ENCODE results near the gene CENPQ.

GRCh38 chr6:49524541-49524940, 61.4 kb downstream of the CENPQ start:
- TF ChIP-seq, protein P1, sequence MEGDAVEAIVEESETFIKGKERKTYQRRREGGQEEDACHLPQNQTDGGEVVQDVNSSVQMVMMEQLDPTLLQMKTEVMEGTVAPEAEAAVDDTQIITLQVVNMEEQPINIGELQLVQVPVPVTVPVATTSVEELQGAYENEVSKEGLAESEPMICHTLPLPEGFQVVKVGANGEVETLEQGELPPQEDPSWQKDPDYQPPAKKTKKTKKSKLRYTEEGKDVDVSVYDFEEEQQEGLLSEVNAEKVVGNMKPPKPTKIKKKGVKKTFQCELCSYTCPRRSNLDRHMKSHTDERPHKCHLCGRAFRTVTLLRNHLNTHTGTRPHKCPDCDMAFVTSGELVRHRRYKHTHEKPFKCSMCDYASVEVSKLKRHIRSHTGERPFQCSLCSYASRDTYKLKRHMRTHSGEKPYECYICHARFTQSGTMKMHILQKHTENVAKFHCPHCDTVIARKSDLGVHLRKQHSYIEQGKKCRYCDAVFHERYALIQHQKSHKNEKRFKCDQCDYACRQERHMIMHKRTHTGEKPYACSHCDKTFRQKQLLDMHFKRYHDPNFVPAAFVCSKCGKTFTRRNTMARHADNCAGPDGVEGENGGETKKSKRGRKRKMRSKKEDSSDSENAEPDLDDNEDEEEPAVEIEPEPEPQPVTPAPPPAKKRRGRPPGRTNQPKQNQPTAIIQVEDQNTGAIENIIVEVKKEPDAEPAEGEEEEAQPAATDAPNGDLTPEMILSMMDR (IDR thresholded peaks at IDR 0.05), result no peak
- TF ChIP-seq POLR2A (IDR thresholded peaks at IDR 0.05), result no peak

Data from ovary (tissue), 3 donors.